GM12891 (cell line): Measurements from ENCODE around the gene ST7.

Experiments used
- POLR2A ChIP-seq: IDR thresholded peaks from 2 replicates; pipeline ENCODE4 v1.6.1; 2011; ENCODE audit warnings: low read depth, low read length, control low read depth
- POLR2AphosphoS5 ChIP-seq: IDR thresholded peaks from 2 replicates; pipeline ENCODE4 v1.6.1; 2011; ENCODE audit warnings: low read depth, low read length, control low read depth
- TAF1 ChIP-seq: IDR thresholded peaks from 2 replicates; pipeline ENCODE4 v1.6.1; 2011; ENCODE audit warnings: low read depth, low read length, control low read depth

- no peak for TF ChIP-seq POLR2AphosphoS5
- no peak for TF ChIP-seq POLR2A
- no peak for TF ChIP-seq TAF1
Observed at GRCh38 chr7:116967254-116967922, 14.1 kb downstream of the ST7 start.
